HG02870 (cell line): ENCODE results near the gene TCEA2.

Experiments
- ATAC-seq: cut with Tn5 transposase; IDR thresholded peaks from one replicate; pipeline ENCODE4 v1.9.1; 2021; ENCODE audit warnings: mild to moderate bottlenecking, moderate library complexity; ENCODE audit not compliant: unreplicated experiment

TCEA2 gene

DNA sequence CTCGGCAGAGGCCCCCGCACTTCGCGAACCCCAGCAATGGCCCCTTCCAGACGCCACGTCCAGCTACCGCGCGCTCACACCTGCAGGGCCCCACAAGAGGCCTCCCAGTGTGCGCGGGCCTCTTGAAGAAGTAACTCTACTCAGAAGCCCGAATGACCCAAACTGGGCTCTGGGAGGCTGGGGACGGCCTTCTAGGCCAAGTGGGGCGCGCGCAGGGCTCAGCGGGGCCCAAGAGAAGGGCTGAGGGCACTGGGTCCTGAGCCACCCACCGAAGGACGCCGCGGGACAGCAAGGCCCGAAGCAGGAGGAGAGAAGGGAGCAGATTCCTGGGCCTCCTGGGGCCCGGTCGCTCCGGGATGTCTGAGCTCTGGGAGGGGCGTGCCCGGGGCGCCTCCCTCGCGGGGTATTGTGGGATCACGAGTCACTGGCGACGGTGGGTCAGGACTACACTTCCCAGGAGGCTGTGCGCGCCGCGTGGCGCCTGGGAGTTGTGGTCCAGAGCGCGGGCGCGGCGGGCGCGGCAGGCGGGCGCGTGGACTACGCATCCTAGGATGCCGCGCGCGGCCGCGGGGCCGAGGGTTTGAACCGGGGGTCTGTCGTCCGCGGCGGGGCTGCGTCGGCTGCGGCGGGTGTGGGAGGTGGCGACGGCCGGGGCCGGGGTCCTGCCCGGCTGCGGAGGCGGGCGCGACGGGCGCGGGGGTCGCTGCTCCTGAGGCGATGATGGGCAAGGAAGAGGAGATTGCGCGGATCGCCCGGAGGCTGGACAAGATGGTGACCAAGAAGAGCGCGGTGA, at the start of gene TCEA2:
Gene TCEA2 (plus strand): TSS at position 603 of the 793 bp plus-strand sequence. CDS start 115 bp downstream, at position 718.
- ATAC-seq = peak; percentile 78

DNA sequence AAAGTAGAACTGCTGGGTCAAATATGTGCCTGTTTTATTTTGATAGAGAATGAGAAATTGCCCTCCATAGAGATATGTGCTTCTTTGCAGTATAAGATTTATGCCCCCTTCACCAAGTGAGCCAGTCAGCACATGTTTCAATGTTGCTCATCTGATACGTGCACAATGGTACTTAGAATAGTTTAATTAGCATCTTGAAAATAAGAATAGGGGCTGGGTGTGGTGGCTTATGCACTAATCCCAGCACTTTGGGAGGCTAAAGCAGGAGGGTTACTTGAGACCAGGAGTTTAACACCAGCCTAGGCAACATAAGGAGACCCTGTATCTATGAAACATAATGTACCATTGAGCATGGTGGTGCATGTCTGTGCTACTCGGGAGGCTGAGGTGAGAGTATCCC, 47.4 kb upstream of the TCEA2 start:
- no peak for ATAC-seq

DNA sequence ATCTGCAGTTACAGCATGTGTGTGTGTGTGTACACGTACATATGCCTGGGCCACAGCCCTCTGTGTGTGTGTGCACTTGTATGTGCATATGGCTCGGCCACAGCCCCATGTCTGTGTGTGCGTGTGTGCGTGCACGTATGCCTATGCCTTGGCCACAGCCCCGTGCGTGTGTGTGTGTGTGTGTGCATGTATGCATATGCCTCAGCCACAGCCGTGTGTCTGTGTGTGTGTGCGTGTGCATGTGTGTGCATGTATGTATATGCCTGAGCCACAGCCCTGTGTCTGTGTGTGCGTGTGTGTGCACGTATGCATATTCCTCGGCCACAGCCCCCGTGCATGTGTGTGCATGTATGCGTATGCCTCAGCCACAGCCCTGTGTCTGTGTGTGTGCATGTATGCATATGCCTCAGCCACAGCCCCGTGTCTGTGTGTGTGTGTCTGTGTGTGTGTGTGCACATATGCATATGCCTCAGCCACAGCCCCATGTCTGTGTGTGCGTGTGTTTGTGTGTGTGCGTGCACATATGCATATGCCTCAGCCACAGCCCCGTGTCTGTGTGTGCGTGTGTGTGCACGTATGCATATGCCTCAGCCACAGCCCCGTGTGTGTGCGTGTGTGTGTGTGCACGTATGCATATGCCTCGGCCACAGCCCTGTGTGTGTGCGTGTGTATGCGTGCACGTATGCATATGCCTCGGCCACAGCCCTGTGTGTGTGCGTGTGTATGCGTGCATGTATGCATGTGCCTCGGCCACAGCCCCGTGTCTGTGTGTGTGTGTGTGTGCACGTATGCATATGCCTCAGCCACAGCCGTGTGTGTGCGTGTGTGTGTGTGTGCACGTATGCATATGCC, 41.6 kb upstream of the TCEA2 start:
- no peak for ATAC-seq

DNA sequence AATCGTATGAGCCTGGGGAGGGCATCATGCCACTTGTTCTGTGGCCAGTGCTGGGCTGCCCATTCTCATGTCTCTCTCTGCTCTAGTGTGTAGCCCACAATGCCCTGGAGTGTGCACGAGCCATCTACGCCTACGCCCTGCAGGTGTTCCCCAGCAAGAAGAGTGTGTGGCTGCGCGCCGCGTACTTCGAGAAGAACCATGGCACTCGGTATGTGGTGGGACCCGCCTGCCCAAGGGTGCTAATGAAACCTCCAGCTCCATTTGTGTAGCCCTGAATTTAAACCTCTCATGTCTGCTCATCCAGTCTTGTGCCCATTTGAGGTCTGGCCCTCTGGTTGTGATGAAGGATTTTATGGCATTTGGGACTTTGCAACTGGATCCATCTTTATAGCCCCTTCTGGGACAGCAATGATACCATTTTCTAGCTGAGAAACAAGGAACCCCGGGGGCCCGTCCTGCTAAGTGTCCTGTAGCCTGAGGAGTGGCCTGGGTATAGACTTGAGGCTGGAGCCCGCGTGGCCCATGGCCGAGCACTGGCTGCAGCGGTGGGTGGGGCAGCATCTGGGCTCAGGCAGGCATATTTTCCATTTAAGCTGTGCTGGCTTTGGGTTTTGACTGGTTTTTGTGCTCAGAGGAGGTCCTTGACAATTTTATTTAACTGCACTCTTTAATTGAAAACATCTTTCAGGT, 40.2 kb upstream of the TCEA2 start:
- ATAC-seq = no peak

DNA sequence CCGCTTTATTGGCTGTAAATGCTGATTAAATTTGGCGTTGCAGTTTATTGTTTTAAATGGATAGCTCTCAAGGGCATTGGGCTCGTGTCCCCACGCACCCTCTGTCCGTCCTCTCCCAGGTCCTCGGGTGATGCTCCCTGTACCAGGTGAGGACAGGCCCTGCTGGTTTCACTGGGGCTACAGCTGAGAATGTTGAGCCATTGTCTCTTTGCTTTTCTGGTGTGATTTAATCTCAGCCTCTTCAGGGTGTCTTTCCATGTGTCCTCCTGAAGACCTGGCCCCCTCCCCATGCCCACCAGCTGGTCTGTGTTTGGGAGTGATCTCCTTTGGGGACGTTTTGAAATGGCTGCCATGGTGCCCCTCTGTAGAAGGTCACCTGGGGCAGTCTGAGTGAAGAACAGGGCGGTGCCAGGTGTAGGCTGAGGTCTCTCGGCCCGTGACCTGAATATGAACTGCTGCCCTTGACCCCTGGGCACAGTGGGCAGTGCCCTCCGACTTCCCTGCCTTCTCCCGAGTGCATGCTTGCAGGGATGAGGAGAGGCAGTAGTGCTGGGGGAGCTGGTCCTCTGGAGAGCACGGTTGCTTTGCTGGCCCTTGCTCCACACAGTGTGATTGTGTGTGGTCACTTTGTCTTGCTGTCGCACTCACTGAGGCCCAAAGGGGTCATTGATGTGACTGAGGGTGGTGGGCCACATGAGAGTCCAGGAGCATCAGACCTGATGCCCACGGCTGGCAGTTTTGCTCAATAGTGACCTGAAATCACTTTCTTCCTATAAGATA, 39.4 kb upstream of the TCEA2 start:
- ATAC-seq = no peak

DNA sequence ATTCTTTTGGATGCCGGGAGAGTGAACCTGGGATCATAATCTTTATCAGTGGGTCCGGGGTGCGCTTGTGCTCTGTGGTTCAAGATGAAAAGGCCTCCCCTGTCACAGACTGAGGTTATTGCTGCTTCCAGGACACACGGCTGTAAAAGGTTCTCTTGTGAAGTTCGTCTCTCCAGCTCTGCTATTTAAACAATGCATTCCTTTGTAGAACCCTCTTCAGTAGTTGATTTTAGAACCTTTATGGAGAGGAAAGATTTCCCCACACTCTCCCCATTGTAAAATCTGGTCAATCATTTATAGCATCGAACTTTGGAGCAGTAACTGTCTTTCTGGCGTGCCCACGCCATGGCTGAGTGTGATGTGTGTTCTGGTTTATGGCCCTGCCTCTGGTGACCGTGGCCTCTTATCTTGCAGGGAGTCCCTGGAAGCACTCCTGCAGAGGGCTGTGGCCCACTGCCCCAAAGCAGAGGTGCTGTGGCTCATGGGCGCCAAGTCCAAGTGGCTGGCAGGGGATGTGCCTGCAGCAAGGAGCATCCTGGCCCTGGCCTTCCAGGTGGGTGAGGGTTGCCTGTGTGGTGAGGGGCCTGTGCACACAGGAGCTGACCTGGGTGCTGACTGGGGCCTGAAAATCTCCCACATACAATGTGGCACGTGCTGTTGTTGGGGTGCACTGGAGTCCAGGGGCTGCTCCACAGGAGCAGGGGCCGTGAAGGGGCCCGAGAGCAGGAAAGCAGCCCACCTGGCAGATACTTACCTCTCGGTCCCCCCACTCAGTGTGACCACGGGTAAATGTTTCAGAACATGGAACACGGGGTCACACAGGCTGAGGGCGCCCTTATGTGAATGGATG, 38.6 kb upstream of the TCEA2 start:
- no peak for ATAC-seq

DNA sequence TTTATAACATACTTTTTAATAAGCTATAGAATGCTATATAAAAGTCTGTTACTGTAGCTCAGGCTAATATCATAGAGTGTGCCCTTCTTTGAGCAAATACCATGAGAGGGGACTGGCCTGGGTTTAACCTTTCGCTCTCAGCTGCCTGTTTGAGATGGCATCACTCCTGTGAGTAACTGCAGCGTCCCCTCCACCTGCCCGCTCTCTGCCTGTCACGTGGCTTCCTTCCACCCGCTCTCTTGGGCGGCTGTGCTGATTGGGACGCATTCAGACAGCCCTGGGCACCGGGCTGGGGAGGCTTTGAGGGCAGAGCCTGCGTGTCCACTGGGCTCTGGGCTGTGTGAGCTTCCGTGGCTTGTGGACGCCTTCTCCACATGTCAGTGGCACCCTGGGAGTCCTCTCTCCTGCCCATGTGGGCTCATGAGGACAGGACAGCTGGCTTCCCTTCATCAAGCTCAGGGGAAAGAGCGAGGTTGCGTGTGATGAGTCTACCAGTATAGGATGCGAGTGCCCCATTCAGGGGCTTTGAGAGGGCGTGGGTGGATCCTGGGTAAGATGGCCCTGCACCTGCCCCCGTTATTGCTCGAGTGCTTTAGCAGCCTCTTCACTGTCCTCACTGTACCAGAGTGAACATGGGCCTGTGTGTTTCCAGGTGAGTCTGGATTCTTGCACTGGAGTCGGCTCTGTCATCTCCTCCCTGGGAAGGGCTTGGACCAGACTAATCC, 37.7 kb upstream of the TCEA2 start:
- ATAC-seq = no peak

DNA sequence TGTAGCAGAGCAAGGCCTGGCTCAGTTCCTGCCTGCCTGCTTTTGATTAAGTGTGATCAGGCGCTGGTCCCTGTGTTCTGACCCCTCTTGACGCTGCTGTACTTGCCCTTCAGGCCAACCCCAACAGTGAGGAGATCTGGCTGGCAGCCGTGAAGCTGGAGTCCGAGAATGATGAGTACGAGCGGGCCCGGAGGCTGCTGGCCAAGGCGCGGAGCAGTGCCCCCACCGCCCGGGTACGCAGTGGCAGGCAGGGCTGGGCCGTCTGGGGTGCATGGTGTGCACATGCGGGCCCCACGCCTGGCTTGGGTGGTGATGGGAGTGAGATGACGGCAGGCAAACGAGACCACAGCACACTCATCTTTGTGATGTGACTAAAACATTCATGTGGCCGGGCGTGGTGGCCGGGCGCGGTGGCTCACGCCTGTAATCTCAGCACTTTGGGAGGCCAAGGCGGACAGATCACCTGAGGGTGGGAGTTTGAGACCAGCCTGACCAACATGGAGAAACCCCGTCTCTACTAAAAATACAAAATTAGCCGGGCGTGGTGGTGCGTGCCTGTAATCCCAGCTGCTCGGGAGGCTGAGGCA, 37.1 kb upstream of the TCEA2 start:
- ATAC-seq = no peak

DNA sequence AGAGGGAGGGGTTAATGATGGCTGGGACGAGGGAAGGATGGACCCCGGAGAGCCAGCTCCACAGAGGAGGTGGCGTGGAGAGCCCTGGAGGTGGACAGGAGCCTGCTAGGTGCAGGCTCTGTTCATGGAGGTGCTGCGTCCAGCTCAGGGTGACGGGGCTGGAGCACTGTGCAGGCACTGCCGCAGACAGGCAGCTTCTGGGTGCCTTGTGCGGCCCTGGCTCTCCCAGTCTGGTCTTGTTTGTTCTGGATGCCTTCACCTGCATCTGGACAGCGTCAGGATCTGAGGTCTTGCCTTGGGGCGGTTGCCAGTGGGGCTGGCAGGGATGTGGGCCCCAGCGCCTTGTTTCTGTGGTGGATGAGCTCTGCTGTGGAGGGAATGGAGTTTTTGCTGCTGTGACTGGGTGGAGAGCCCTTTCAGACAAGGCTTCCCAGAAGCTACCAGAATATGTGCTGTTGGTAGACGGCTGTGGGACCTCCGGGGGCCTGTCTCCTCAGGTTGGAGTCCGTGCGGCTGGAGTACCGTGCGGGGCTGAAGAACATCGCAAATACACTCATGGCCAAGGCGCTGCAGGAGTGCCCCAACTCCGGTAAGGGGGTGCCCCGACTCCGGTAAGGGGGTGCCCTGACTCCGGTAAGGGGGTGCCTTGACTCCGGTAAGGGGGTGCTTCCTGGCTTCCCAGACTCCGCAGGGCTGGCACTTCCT, 34.9 kb upstream of the TCEA2 start:
- no peak for ATAC-seq

DNA sequence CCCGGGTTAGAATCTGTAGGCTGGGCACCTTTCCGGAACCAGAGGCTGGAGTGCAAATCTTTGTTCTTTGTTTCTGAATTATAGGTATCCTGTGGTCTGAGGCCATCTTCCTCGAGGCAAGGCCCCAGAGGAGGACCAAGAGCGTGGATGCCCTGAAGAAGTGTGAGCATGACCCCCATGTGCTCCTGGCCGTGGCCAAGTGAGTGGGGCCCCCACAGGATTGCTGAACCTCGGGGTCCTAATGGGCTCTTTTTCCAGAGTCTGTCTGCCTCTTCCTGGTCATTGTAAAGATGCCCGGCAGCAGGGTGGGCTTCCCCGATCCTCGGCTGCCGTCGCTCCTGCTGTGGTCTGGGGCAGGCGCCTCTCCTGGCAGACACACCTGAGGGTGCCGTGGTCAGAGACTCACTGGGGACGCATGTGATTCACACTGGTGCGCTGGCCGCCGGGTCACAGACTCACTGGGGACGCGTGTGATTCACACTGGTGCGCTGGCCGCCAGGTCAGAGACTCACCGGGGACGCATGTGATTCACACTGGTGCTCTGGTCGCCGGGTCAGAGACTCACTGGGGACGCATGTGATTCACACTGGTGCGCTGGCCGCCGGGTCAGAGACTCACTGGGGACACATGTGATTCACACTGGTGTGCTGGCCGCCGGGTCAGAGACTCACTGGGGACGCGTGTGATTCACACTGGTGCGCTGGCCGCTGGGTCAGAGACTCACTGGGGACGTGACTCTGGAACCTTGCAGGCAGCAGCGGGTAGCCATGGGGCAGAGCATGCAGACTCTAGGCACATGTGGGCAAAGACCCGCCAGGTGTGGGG, 33.5 kb upstream of the TCEA2 start:
- no peak for ATAC-seq

DNA sequence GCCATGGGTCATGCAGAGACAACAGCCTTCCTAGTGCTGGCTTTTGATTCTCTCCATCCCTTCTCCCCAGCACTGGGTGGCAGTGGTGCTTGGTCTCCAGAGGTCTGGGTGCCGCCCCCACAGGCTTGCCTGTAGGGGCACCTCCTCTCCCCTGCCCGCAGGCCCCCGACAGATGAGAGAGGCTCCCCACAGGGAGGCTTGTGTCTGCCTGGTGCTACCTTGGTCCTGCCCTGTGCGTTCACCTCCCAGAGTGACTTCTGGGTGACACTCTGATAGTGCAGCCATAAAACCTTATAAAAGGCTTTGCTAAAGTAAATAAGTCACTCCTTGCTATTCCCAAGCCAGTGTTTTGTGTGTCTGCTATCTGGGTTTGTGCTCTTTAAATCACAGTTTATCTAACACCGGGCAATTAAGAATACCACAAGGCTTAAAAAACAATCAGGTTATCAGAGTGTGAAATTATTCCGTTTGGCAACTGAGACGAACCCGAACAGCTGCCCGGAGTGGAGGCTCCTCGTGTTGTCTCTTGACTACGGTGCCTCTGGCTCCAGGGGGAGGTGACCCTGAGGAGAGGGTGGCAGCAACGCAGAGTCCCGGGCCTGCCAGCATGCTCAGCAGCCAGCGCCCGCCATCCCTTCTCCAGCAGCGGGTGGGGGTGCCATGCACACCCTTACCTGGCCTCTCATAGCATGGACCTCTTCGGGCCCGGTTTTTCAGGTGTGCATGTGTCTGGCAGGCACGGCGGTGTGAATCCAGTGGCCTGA, 32.4 kb upstream of the TCEA2 start:
- ATAC-seq = no peak

DNA sequence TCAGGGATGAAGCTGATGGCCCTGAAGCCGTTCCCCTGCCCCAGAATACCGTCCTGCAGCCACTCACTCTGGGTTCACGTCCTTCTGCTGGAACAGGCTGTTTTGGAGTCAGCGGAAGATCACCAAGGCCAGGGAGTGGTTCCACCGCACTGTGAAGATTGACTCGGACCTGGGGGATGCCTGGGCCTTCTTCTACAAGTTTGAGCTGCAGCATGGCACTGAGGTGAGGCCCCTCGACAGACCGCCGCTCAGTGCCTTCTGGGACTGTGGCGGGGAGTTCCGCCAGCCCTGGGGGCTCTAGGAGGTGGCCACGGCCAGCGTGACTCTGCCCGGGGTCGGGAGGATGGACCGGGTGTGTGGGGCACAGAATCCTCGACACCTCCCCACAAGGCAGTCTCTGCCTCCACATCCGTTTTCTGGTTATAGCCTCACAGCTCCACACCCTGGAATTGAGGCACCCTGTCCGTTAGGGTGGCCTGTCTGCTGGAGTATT, 31.1 kb upstream of the TCEA2 start:
- ATAC-seq = no peak

DNA sequence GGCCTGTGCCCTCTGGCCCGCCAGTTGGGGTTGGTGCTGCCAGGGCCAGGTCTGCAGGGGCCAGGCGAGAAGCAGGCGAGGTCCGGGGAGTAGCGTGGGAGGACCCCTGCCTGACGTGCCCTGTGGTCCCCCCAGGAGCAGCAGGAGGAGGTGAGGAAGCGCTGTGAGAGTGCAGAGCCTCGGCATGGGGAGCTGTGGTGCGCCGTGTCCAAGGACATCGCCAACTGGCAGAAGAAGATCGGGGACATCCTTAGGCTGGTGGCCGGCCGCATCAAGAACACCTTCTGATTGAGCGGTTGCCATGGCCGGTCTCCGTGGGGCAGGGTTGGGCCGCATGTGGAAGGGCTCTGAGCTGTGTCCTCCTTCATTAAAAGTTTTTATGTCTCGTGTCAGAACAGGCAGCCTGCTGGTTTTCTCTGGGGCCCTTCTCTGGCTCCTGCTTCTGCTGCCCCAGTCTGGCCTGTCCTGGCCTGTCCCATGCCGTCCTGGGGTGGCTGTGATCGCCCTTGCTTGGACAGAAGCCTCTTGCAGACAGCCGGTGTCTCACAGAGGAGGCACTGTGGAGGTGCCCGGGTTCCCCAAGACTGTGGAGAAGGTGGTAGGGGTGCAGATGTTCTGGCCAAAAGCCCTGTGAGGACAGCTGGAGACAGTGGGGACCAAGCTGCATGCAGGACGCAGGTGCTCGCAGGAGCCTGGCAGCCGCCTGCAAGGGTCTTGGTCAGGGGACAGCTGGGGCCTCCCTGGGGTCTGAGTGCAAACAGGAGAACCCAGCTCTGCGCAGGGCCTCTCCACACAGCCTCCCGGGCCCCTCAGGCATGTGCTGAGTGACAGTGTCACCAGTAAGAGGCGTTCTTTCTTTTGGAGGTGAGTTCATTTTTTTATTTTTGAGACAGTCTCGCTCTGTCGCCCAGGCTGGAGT, 30.0 kb upstream of the TCEA2 start:
- no peak for ATAC-seq

DNA sequence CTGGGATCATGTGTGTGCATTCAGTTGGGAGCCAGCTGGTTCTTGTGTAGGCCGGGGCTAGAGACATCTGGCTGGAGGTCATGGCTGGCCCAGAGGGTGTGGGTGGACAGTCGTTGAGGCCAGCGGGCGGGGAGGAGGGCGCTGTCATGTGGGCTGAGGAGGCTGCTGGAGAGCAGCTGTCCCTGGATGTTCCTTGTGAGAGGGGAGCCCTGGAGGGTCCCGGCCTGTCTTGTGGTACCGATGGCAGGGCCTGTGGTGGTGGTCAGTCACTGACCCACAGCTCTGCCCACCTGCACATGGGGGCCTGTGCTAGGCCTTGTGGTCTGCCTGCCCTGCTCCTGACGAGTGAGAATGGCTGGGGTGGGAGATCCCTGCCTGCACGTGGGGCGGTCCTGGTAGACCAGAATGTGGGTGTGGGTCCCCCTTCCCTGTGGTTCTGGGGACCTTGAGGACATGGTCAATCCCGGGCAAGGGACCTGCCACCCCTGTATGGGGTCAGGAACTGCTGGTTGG, 29.0 kb upstream of the TCEA2 start:
- ATAC-seq = no peak
